GM12874 (cell line): ENCODE results near the gene GALNT2.

Experiments used
- TF ChIP-seq, protein P1 (sequence below): IDR thresholded peaks from 2 replicates; pipeline ENCODE4 v1.5.1; 2011; ENCODE audit warnings: low read depth, mild to moderate bottlenecking, control low read depth, low read length, moderate library complexity; ENCODE audit not compliant: insufficient read depth

Gene GALNT2

DNA sequence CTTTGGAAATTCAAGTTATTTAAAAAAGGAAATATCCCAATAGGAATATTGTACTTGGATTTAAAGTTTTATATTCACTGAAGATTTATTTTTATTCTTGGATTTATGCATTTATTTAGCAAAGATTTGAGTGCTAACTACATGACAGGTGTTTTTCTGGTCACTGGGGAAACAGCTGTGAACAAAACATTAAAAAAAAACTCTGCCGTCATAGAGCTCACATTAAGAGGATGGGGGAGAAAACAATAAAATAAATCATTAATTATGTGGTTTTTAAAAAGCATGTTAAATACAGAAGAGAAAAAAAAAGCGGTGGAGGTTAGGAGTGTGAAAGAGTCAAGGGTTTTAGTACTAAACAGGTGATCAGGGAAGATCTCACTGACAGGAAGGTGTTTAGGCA, 149.9 kb downstream of the GALNT2 start:
- TF ChIP-seq, protein P1, sequence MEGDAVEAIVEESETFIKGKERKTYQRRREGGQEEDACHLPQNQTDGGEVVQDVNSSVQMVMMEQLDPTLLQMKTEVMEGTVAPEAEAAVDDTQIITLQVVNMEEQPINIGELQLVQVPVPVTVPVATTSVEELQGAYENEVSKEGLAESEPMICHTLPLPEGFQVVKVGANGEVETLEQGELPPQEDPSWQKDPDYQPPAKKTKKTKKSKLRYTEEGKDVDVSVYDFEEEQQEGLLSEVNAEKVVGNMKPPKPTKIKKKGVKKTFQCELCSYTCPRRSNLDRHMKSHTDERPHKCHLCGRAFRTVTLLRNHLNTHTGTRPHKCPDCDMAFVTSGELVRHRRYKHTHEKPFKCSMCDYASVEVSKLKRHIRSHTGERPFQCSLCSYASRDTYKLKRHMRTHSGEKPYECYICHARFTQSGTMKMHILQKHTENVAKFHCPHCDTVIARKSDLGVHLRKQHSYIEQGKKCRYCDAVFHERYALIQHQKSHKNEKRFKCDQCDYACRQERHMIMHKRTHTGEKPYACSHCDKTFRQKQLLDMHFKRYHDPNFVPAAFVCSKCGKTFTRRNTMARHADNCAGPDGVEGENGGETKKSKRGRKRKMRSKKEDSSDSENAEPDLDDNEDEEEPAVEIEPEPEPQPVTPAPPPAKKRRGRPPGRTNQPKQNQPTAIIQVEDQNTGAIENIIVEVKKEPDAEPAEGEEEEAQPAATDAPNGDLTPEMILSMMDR = no peak

DNA sequence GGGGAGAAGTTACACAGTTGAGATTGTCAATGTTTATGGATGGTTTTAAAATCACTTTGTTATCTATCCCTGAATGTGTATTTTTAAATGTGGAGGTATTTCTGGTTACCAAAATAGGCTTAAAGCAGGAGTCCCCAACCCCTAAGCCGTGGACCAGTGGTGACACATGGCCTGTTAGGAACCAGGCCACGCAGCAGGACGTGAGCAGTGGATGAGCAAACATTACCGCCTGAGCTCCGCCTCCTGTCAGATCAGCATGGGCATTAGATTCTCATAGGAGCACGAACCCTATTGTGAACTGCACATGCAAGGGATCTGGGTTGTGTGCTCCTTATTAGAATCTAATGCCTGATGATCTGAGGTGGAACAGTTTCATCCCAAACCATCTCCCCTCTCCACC, 151.6 kb downstream of the GALNT2 start:
- TF ChIP-seq, protein P1 = no peak

DNA sequence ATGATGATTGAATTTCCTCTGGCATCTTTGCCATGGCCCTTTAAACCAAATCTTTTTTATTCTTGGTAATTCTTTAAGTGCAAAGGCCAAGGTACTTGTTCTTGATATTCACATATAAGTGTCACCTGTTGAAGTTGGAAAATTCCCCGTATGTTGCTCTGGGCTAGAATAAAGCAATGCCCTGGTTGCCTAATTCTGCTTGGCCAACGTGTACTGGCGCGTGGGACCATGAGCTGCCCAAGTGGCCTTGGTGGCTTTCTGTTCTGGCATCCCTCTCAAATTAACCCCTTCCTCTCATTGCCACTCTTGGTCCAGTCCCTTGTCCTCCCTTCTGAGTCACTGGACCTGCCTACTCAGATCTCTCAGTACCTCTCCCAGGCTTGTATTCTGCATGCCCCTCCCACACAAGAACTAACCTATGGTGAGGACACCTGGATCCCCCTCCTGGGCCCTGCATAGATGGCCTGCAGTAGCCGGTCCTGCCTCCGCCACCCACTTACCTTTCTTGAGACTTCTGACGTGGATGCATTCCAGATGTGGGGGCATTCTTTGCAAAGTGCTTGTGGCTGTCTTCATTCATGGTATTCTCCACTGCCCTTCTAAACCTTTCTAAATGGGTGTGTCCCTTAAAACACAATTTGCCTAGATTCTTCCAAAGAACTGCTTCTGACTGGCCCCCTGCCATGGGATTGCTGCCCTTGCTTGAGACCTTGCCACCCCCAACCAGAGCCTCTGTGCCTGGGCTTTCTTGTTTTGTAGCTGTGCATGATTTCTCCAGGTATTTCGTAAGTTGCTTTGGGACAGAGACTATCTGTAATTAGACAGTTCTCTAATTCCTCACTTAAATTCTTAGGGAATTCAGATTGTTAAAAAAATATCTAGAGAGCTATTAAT, 152.4 kb downstream of the GALNT2 start:
- TF ChIP-seq, protein P1 = no peak

DNA sequence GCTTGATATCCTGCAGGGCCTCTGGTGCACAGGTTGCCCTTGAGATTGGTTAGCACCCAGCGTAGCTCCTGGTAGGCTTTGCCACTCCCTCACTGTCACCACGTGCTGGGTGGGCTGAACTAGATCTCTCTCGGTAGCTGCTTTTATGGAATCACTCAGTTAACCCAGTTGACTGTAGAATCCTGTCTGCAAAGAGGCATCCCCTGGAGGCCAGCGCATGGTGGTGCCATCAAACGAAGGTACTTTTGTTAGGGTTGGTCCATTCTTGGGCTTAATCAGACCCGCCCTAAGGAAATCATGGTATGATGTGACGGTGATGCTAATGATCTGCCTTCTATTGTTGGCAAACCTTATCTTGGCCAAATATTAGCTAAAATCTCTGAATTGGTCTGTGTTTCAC, 153.4 kb downstream of the GALNT2 start:
- TF ChIP-seq, protein P1 = no peak

DNA sequence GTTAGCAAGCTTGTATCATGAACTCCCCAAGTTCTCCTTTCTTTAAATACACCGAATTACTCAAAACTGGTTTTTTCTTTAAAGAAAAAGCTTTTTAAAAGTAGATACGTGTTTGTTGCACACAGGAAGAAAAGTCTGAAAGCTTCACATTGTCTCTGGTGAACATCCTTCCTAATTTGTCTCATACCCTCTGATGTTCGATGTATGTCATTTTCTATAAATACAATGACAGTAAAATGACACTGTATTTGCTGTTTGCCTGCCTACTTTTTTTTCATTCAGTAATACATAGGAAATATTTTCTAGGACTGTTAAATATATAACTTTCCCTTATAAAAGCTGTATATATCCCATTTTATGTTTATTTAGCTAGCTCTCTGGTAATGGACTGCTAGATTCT, 153.9 kb downstream of the GALNT2 start:
- TF ChIP-seq, protein P1 = no peak

DNA sequence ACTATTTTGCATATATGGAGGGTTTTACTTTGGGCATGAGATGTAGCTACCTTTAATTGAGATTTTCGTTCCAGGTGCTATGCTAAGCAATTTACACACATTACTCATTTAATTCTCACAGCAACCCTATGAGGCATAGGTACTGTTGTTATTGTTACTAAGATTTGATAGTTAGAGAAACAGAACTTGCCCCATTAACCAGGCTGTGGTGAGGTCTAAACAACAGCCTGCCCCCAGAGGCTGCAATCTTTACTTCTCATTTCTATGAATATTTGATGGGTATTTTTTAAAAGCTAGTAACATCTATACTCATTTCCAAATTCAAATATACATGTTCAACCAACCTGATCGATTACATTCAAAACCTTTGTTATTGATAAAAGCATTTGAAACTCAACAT, 155.6 kb downstream of the GALNT2 start:
- TF ChIP-seq, protein P1 = 0 out of 2 replicates have a peak, but pooled peaks have one; percentile 2

DNA sequence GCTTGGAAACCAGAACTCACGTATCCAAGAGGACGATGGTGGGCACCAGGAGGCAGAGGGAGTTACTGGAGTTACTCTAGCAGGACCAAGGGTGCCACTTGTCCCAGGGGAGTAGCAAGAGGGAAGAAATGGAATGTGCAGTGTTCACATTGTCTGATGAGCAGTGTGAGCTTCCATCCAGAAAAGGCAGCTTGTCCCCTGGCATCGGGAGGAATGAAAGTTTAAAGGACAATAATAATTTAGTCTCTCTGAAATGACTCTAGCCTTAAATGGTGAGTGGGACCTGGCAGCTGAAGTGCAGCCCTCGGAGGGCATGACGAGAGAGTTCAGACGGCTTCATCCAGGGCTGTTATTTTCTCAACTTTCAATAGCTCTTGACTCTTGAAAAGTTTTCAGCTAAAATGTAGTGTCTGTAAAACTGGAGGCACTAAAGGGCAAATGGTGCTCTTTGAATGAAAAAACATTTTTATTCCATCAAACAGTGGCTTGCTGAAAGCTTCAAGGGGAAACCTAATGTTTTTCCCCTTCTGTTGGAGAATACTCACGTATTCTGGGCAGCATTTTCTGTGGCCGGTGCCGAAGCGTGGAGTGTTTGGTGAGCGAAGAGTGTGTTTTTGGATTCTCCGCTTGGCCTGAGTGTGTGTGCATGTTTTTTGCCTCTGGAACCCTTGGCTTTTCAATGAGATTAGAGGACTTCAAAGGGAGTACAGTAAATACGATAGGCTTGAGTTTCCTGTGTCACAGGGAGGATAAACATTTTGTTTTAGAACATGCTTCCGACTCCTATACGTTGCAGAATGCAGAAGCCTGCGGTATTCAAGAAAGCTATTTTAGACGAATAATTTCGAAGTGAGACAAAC, 157.3 kb downstream of the GALNT2 start:
- TF ChIP-seq, protein P1 = no peak
